Right kidney (tissue), 1 donor: ENCODE results near the gene DST.

ENCODE experiments used
- DNase-seq: peaks from one replicate; pipeline ENCODE4 v3.0.0-alpha.2; 2016

Gene DST

DNA sequence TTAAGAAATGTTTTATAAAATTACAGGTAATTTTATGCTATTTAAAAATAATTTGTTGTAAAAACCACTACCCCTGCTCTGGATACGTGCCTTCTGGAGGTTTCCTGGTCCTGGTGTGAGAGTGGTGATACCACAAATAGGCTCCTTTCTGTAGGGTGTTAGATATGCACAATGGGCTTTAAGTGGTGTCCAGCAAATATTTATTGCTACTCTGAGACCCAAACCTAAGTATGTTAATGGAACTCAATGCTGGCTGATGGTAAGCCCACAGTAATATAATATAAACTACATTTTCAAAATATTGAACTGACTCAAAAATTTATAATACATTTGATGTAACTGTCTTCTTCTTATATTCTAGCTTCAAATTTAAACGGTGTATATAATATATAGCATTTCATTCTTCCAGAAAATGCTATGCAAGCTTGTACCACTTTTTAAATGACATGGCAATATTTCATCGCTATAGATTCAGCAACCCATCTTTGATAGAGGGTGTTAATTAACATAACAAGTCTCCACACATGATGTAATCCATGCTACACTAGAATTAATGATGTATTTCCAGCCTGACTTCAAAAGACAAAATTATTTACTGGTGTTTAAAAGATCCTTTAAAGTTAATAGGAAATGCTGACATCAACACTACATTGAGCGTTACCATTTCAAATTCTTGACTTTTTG, 161.9 kb downstream of the DST start:
- DNase-seq: no peak

DNA sequence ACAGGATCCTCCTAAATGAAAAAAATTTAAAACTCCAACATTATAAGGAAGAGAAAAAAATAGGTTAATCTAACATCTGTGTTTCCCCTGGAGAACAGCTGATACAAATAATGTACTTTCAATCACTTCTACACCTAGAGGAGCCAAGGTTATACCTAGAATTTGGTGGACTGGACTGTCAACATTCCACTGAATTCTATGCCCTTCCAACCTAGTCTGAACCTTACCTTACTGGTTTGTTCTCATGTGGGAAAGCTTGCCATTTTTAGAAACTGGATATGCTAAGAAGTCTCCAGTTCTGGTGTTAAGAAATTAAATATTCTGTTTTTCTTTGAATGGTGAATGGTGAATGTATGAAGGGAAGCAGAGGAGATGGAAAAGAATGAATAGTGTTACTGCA, 162.4 kb downstream of the DST start:
- DNase-seq: no peak

- DNase-seq: no peak
Observed at GRCh38 chr6:56479381-56479780, 163.3 kb downstream of the DST start.

DNA sequence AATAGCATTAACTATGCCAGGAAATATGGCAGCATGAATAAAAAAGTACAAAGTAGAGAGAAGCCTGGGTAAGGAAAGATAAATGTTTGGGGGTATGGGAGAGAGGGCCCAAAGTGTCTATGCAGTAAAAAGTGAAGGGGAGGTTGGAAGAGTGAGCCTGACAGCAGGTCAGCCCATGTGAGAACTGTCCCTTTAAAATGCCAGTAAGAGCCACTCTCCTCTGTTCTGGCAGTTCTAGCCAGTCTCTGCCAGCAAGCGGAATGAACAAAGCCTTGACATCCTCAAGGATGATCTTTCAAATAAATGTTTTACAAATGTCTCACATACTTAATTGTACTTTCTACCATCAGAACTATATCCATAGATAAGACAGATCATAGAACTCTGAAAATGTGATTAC, 164.5 kb downstream of the DST start:
- no peak for DNase-seq

GRCh38 chr6:56477241-56477640, 165.4 kb downstream of the DST start:
- DNase-seq: no peak

DNA sequence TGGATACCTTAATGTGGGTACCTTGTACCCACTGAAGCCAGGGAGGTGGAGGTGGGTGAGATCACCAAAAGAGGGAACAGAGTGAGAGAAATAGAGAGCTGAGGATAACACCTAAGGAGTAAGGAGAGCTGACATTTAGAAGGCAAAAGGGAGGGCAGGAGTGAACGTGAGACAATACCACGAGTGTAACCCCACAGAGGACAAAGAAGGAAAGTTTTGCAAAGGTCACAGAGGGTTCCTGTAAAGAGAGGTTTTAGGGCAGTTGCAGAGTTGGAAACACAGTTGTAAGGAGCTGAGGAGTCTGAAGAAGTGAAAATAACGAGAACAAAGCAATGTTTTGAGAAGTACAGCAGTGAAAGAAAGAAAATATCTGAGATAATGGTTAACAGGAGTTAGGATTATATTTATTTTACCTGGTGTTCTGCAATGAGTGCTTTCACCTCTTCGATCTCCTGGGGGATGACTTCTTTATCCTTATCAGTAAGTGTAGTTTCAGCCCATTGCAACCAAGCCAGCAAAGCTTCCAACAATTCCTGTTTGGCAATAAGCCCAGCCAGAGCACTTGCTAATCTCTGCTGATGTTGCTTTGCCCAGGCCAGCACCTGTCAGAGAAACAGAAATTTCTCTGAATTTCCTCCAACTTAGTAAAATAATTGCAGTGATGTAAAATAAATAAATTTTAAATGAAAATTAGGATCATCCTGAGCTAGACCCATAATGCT, 166.8 kb downstream of the DST start:
- DNase-seq: no peak

DNA sequence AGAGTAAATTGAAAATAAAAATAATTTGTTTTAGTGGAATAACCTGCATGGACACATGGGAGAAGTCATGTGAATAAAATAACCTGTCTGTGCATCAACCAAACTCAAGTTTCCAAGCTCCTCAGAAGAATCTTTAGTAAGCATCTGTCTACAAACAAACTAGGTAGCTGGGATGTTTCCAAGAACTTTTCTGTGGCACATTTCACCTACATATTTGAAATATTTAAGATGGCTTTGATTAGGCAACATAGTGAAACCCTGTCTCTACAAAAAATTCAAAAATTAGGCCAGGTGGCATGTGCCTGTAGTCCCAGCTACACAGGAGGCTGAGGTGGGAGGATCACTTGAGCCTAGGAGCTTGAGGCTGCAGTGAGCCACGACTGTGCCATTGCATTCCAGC, 168.2 kb downstream of the DST start:
- no peak for DNase-seq

GRCh38 chr6:56463443-56463842, 179.2 kb downstream of the DST start:
- no peak for DNase-seq

- DNase-seq: no peak
Observed at GRCh38 chr6:56459030-56459805, 183.5 kb downstream of the DST start.

DNA sequence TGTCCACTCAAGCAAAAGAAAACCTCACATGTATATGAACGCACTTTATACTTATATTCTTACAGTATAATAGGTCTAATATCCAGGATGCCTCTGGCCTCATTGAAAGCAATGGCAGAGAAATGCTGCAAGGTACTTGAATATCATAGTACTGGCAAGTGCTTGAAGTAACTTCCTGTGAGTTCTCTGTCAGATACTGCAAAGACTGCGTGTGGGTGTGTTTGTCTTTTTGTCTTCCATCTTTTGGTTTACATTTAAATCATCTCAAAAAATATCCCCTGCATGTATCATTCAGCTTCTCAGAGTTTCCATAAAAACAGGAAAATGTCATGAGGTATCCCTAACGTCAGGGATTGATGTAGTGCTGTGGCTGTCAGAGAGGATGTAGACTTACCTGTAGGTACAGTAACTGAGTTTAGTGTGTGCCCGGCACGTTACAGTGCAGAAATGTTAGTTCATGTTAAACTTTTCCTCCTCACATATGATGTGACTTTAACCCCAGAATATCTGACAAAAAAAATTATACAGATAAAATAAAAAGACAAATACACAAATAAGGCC, 184.3 kb downstream of the DST start:
- DNase-seq: no peak

DNA sequence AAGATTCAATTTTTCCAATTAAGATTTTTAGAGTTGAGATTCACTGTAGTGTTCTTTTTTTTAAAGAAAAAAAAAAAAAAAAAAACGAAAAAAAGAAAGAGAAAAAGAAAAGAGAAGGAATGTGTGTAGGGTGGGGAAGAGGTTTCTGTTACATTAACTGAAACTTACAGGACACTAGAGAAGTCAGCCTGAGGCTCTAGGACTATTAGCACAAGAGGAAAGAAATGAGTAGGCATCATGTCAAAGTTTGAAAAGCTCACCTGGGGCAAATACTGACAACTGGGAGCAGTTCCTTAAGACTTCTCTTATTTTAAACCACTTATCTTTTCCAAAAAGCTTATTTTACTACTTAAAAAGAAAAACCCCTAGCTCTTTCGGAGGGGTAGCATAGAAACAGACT, 185.9 kb downstream of the DST start:
- no peak for DNase-seq

GRCh38 chr6:56450882-56451739, 191.6 kb downstream of the DST start:
- no peak for DNase-seq

DNA sequence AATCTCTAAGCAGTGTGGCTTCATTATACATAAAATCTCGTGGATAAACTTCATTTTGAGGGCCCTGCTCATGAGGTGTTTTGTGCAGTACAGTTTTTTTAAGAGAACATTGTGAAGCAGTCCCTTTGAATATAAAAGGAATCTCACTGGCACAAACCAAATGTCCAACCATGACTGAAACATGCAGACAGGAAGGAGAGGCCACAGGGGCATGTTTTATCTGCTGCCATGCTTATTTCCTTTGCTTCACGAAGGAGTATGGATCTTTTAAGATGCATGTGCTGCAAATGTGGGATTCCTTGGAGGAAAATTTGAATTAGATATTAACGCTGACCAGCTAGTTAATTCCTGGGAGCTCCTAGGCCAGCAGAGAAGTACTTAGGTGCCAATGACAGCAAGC, 192.3 kb downstream of the DST start:
- DNase-seq: no peak

DNA sequence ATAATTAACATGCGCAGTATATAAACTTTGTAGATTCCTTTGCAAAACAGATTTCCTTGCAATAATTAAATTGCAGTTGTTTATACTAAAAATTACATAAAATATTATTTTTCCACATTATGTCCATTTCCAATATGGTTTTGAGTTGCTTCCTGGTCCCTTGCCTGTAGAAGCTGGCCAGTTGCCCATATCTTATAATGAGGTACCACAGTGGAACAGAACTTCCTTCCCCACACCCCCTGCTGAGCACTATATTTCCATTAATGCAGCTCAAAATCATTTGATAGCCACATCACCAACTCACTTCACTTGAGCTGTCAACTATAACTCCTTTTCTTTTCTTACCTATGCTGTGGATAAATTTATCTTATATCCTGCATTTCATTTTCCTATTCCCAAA, 194.6 kb downstream of the DST start:
- DNase-seq: no peak

GRCh38 chr6:56445818-56446217, 196.9 kb downstream of the DST start:
- no peak for DNase-seq

GRCh38 chr6:56444855-56445254, 197.8 kb downstream of the DST start:
- DNase-seq: no peak

GRCh38 chr6:56440551-56440981, 202.1 kb downstream of the DST start:
- DNase-seq: no peak

- no peak for DNase-seq
Observed at GRCh38 chr6:56437171-56437900, 205.4 kb downstream of the DST start.

DNA sequence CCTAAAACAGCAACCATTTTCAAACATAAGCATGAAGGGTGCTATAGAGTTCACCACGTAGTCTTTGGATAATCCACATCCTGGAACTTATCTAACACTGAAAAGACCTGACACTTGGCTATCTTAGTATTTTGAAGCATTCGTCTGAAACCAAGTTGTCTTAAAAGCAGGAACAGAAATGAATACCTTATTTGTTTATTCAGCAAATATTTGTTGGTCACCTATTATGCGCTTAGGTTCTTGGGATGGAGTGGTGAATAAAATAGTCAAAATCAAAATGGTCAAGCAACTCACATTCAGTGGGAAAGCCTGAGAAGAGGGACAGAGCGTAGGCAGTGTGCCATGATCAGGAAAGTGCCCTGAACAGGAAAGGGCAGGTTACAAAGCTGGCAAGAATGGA, 206.9 kb downstream of the DST start:
- no peak for DNase-seq

GRCh38 chr6:56435326-56435725, 207.4 kb downstream of the DST start:
- no peak for DNase-seq

DNA sequence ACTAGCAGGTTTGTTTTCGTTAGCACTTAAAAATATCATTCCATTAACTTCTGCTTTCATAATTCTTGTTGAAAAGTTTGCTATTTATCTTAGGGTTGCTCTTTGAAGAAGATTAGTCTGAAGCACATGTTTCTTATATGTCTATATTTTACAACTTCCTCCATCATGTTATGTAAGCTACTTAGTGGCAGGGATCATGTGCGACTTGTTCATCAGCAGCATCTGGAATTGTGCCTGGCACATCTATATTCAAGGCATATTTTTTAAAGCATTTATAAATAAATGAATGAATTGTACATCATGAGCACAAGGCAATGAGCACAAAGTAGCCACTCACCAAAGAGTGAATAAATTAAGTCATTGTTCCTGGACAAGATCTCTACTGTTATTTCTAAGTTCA, 208.1 kb downstream of the DST start:
- DNase-seq: no peak
